HG03521 (cell line): ENCODE results near the gene PLD6.
A peak's percentile ranks its signal among the peaks of the same experiment; 100 is the strongest.
"Not testable (repeated sequence)": the region's sequence is repeated elsewhere in the genome, so short reads cannot be mapped to it uniquely, and the experiment has no call there.

ENCODE experiments used
- ATAC-seq: cut with Tn5 transposase; IDR thresholded peaks from one replicate; pipeline ENCODE4 v1.9.1; 2021; ENCODE audit warnings: mild to moderate bottlenecking, moderate library complexity; ENCODE audit not compliant: unreplicated experiment

Gene PLD6, protein sequence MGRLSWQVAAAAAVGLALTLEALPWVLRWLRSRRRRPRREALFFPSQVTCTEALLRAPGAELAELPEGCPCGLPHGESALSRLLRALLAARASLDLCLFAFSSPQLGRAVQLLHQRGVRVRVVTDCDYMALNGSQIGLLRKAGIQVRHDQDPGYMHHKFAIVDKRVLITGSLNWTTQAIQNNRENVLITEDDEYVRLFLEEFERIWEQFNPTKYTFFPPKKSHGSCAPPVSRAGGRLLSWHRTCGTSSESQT

GRCh38 chr17:17206124-17206912 is at the start of gene PLD6:
Gene PLD6 (minus strand): TSS chr17:17206333. CDS start chr17:17206286, 47 bp downstream.
- peak; percentile 66 for ATAC-seq

- not testable (repeated sequence) for ATAC-seq
Observed at GRCh38 chr17:17255689-17256088, 49.6 kb upstream of the PLD6 start.

DNA sequence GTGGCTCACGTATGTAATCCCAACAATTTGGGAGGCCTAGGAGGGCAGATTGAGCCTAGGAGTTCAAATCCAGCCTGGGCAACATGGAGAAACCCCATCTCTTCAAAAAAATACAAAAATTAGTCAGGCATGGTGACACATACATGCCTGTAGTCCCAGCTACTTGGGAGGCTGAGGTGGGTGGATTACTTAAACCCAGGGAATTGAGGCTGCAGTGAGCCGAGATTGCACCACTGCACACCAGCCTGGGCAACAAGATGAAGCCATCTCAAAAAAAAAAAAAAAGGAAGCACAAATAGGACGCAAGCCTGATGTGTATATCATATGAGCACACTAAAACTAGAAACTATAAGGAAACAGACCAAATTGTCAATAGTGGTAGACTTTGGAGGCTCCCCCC is 47.9 kb upstream of the PLD6 start:
- no peak for ATAC-seq

DNA sequence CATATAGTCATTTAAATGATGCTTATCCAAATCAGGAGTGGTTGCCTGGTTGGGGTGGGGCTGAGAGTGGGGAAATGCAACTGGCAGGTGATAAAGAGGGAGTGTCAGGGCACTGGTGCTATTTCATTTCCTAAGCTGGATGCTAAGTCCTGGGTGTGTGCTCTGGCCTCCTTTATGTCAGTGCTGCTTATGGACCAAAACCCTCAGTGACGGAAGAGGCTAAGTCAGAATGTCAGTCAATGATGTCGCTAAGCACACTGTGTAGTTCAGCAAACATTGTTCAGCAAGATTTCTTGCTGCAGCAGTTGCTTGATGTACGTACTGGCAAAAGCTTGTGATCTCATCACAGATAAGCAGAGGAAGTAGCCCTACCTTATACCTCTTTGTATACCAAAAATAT is 47.3 kb upstream of the PLD6 start:
- no peak for ATAC-seq

- ATAC-seq, result no peak
Observed at GRCh38 chr17:17252149-17252661, 46.1 kb upstream of the PLD6 start.

- no peak for ATAC-seq
Observed at GRCh38 chr17:17246879-17247278, 40.7 kb upstream of the PLD6 start.

GRCh38 chr17:17243163-17243562 is 37.0 kb upstream of the PLD6 start:
- no peak for ATAC-seq

DNA sequence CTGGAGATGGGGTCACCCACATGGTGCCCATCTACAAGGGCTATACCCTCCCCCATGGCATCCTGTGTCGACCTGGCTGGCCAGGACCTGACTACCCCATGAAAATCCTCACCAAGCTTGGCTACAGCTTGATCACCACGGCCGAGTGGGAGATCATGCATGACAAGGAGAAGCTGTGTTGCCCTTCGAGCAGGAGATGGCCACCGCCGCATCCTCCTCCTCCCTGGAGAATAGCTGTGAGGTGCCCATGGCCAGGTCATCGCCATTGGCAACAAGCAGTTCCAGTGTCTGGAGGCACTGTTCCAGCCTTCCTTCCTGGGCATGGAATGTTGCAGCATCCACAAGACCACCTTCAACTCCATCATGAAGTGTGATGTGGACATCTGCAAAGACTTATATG is 36.1 kb upstream of the PLD6 start:
- ATAC-seq, result no peak

- no peak for ATAC-seq
Observed at GRCh38 chr17:17241656-17242055, 35.5 kb upstream of the PLD6 start.

- no peak for ATAC-seq
Observed at GRCh38 chr17:17239832-17240231, 33.7 kb upstream of the PLD6 start.

GRCh38 chr17:17237026-17237799 is 31.1 kb upstream of the PLD6 start, which contains the start of gene FLCN:
Gene FLCN (minus strand): TSS chr17:17237168. CDS start chr17:17228137, 9,031 bp downstream.
- ATAC-seq, result peak; percentile 76

- ATAC-seq, result peak; percentile 13
Observed at GRCh38 chr17:17236295-17237025, 30.3 kb upstream of the PLD6 start.

- no peak for ATAC-seq
Observed at GRCh38 chr17:17235212-17236174, 29.4 kb upstream of the PLD6 start.

DNA sequence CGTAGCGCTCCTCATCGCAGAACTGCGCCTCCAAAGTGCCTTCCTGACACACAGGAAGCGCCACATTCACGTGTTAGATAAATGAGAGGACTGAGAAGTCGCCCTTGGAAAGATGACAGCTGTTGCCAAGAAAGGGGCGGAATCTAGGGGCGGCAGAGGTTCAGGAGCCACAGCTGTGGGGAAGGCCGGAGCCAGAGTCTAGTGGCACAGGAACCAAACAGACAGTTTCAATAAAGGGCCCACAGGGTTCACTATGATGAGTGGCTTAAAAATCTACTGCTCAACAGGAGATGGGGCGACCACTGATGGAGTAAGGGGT is 26.1 kb upstream of the PLD6 start:
- no peak for ATAC-seq

- no peak for ATAC-seq
Observed at GRCh38 chr17:17231621-17232302, 25.6 kb upstream of the PLD6 start.

DNA sequence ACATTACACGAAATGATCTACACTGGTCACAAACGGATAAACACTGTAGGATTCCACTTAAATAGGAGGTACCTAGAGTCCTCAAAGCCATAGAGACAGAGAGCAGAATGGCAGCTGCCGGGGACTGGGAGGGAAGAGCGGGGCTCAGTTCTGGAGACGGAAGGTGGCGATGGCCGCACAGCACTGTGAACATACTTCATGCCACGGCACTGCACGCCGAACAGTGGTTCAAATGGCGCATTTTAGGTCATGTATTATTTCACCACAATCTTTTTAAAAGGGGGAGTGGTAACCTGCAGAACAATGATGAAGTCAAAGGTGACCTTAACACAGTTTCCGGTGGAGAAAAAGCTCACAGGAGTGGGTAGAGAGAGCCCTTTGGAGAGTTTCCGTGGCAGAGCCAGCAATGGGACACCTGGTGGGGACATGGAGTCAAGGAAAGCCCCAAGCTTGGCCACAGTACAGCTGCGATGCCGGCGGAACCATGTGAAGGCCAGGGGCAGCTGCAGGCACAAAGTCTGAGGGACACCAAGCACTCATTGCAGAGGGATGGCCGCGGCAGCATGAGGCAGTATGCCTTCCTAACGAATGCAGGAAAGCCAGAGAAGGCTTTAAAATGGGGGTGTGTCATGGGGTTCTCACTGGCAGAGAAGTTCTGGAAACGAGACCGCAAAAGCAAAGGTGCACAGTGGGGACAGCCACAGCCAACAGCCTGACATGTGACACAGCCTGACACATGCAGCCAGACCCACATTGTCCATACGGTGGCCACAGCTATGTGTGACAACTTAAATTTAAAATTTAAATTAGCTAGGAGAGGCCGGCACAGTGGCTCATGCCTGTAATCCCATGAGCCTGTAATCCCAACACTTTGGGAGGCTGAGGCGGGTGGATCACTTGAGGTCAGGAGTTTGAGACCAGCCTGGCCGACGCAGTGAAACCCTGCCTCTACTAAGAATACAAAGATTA is 23.6 kb upstream of the PLD6 start:
- no peak for ATAC-seq

GRCh38 chr17:17228521-17229279 is 22.6 kb upstream of the PLD6 start:
- no peak for ATAC-seq
